NCI-H2227 (cell line): ENCODE results near the gene WBP1L.
"Not testable (repeated sequence)": the region's sequence is repeated elsewhere in the genome, so short reads cannot be mapped to it uniquely, and the experiment has no call there.

Experiments
- DNase-seq: peaks from one replicate; lab custom pipeline; 2025; ENCODE audit not compliant: unreplicated experiment; lab: John Stamatoyannopoulos, UW

Gene WBP1L

DNA sequence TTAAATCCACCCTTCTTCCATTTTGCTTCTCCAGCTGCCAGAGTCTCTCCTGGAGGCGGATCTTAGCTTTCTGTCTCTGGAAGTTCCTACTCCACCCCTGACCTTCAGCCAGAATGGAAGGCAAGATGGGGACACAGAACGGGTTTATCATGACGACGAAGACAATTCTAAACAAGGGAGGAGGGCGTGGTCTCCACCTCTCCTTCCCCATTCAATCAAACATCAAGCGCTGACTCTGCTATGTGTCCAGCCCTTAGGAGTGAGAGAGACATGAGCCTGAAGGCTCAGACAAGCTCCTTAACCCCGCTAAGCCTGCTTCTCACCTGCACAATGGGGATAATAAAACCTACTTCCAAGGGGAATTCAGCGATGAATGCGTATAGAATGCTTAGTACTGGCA, 90.4 kb downstream of the WBP1L start:
- DNase-seq = peak; percentile 32

DNA sequence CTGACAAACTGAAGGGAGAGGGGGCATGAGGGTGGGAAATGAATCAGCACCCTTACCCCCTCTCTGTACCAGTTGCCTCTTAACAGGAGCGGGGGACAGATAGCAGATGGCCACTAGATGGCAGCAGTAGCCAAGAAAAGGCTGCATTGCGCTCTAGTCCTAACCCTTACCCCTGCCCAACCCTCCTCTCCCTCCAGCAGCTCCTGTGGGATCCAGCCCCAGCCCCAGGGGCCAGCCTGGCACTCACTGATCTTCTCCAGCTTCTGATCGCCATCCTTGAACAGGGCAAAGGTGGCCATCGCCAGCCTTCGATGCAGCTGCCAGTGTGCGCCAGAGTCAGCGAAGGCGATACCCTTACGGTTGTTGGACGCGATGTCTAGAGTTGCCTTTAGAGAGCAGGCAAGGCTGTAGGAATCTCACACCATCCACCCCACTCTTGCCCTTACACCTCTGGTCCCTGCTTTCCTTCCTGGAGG, 91.3 kb downstream of the WBP1L start:
- peak; percentile 73 for DNase-seq

DNA sequence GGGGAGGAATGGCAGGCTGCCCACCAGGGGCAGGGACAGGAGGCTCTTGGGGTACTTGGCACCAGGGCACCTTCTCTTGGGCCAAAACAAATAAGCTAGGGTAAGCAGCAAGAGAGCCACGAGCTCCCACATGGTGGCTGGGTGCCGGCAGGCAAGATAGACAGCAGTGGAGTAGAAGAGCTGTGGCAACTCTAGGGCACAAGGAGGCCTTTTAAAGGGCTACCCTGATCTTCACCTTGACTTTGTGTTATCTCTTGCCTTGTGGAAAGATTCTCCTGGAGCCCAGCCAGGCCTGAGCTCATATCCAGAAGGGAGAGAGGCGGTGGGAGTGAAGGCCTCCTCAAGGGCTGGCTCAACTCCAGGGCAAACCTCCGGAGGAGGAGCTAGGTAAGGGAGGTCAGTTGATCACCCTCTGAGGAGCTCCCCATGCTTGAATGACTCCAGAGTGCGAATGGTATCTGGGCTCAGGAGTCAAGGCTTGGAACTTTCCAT, 93.5 kb downstream of the WBP1L start, which contains the start of gene CYP17A1:
CYP17A1 (minus strand) TSS at position 184 of the 492 bp plus-strand sequence; CDS start at position 132, 52 bp downstream.
- DNase-seq = no peak

DNA sequence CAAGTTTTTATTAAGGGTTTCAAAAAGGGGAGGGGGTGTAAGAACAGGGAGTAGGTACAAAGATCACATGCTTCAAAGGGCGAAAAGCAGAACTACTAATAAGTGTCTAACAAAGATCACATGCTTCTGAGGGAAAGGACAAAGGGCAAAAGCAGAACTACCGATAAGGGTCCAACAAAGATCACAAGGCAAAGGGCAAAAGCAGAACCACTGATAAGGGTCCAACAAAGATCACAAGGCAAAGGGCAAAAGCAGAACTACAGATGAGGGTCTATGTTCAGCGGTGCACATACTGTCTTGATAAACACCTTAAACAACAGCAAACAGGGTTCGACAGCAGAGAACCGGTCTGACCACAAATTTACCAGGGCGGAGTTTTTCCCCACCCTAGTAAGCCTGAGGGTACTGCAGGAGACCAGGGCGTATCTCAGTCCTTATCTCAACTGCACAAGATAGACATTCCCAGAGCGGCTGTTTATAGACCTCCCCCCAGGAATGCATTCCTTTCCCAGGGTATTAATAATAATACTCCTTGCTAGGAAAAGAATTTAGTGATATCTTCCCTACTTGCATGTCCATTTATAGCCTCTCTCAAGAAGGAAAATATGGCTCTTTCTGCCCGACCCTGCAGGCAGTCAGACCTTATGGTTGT, 94.7 kb downstream of the WBP1L start:
- DNase-seq = not testable (repeated sequence)

DNA sequence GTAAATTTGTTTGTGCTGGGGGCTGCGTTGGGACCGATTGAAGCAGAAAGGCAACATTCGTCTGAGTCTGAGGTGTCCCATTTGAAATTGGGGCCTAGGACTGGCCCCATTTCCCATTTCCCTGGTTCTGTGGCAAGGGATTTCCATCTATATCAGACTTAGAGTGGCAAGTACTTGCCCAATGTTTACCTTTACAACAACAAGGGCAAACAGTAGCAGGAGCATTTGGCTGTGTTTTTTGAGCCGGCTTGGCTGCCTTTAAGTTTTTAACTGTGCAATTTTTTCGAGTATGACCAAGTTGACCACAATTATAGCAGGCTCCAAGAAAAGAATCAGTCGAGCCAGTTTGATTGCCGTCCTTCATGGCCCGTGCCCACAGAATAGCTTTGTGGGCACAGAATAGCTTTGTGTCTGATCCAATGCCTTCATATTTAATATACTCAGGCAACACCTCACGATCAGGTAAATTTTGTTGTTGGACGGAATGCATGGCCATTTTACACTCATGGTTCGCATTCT, 98.1 kb downstream of the WBP1L start:
- no peak for DNase-seq

DNA sequence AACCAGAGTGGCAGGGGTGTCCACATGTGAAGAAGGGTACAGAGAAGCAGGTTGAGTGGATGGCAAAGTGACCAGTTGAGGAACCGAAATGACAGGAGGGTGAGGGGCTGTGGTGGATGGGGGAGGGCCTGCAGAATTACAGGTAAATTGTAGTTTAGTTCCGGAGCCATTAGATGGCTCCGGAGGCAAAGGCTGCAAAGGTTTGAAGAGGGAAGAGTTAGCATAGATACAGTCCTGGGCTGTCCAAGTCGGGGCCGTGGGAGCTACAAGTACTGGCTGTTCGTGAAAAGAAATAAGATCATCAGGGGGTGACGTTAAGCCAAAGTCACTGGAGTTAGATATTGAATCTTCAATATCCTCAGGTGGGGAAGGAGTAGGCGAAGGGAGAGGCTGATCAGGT, 99.4 kb downstream of the WBP1L start:
- DNase-seq = not testable (repeated sequence)

DNA sequence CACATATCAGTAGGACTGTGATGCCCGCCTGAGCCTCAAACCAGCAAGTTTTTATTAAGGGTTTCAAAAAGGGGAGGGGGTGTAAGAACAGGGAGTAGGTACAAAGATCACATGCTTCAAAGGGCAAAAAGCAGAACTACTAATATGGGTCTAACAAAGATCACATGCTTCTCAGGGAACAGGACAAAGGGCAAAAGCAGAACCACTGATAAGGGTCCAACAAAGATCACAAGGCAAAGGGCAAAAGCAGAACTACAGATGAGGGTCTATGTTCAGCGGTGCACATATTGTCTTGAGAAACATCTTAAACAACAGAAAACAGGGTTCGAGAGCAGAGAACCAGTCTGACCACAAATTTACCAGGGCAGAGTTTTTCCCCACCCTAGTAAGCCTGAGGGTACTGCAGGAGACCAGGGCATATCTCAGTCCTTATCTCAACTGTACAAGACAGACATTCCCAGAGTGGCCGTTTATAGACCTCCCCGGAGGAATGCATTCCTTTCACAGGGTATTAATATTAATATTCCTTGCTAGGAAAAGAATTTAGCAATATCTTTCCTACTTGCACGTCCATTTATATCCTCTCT, 100.5 kb downstream of the WBP1L start:
- not testable (repeated sequence) for DNase-seq

DNA sequence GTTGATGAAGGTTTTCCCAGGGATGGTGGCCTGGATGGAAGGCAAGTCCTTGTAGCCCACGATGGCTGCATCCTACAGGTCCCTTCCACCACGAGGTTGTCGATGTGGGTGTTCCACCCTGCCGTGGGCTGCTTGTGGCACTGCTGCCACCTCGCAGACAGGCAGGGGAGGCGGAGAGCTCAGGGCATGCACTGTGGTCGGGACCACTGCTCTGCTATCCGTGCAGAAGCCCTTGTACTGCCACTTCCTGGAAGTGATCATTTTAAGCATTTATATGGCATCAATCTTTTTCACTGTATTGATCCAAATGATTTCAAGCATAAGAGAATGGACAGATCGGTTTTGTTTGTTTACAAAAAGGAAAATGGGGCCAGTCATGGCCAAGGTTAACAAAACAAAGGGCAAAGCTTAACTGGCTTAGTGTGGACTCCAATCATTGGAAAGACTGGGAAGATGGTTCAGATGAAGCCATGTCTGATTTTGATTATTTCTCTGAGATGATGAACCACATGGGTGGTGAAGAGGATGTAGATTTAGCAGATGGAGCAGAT, 101.7 kb downstream of the WBP1L start:
- DNase-seq = no peak

DNA sequence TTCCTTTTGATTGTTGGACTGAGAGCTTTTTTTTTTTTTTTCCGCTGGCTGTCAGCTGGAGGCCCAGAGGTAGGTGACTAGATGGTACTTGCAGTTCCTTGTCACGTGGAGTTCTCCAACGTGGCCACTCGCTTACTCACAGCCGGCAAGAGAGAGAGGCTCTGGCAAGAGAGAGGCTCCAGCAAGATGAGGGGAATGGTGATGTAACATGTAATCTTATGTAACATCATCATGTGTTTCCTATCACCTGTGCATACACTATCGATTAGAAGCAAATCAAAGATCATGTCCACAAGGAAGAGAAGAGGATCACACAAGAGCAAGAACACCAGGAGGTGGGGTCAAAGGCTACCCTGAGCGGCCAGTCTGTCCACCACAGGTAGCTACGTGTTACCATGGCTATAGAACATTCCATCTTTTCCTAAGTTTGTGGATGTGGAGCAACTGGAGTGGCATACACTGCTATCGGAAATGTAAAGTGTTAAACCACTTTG, 106.3 kb downstream of the WBP1L start:
- DNase-seq = no peak

DNA sequence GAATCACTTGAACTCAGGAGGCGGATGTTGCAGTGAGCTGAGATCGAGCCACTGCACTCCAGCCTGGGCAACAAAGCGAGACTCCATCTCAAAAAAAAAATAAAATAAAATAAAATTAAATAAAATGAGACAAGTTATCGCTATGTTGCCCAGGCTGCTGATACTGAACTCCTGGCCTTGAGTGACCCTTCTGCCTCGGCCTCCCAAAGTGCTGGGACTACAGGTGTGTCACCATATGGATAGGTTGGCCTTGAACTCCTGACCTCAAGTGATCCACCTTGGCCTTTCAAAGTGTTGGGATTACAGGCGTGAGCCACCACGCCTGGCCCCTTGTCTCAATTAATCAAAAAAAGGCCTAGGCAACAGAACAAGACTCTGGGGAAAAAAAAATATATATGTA, 109.5 kb downstream of the WBP1L start:
- not testable (repeated sequence) for DNase-seq

DNA sequence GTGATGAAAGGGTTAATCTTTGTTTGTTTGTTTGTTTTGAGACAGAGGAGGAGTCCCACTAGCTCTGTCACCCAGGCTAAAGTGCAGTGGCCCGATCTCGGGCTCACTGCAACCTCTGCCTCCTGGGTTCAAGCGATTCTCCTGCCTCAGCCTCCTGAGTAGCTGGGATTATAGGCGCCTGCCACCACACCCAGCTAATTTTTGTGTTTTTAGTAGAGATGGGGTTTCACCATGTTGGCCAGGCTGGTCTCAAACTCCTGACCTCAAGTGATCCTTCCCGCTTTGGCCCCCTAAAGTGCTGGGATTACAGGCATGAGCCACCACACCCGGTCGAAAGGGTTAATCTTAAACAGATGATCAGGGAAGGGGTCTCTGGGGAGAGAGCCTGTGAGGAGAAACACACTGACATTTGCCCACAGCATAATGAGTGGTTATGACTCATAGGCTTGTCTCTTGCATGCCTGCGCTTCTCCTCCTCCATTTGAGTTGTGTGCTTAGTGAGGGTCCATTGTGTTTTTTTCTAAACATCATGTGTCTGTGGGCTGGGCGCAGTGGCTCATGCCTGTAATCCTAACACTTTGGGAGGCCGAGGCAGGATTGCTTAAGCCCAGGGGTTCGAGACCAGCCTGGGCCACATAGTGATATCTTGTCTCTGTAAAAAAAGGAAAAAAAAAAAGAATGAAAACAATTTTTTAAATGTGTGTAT, 112.1 kb downstream of the WBP1L start:
- DNase-seq = peak; percentile 65

DNA sequence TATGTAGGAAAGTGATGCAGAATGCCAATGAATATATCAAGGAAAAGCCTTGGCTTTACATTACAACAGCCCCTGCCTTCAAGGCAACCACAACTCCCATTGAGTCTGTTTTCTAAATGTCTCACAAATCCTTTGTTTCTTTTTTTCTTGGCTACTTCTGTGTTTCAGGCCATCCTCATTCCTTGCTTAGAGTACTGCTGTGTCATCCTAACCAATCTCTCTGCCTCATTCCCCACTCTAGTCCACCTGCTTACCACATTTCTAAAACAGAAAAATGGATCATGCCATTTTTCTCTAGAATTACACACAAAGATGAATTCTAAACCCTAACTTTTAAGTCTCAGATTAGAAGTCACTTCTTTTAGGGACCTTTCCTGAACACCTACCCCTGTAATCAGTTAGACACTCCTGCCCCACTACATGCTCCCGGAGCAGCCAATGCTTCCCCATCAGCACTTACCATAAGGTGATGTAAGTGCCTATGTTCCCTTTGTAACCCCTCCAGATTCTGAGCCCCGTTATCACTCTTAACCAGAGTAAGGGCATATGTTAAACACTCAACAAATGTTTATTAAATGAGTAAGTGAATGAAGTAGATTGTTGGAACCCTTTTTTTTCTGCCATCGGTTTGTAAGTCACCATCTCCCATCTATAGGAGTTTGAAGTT, 113.1 kb downstream of the WBP1L start:
- DNase-seq = no peak

DNA sequence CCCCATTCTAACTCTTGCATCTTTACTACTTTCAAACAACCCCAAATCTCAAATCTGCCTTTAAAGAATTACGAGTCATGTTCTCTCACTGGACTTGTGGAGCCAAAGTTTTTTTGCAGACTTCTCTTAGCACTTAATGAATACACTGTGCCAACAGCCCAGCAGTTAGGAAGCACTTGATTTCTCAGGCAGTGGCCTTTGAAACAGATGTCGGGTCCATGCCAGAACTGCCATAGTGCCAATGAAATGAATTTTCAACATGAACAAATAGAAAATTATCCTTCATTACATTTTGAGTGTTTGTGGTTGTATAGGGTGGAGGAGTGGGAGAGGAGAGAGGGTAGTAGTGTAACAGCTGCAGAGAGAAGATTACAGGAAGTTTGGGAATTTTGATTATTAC, 116.2 kb downstream of the WBP1L start:
- no peak for DNase-seq

DNA sequence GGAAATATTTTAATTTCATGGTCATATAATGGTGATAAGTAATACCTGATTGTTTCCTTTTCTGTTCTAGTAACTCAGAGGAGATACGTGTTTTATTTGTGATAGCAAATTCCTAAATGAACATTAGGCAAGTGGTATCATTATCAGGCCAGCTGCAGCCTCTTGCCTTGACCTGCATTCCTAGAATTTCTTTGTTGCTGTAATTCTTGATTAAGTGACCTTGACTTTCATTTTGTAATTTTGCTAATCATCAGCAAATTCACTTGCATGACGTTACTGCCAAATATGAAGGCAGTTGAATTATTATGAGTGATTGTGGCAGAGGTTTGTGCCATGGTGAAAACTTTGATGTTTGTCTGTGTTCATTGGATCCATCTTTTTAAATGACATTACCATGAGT, 119.9 kb downstream of the WBP1L start:
- no peak for DNase-seq

DNA sequence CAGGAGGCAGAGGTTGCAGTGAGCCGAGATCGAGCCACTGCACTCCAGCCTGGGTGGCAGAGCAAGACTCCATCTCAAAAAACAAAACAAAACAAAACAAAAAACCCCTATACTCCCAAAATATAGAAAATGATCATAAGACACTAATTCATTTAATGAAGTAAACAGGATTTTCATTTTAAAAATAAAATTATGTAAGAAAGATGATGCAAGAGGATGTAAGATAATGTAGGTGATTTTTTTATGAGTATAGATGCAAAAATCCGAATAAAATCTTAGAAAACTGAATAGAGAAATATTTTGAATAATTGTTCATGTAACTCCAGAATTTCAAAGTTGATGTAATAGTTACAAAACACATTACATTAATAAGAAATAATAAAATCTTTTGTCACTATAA, 121.9 kb downstream of the WBP1L start:
- no peak for DNase-seq
